HL-60 (cell line): ENCODE results near the gene PRKAG1.

Experiments
- DNase-seq, 2 experiments: peaks; one replicate each; pipeline ENCODE4 v3.0.0-alpha.2; 2010 to 2020; ENCODE audit warnings: low read depth in 1 of 2, low spot score in 1 of 2
- H3K27ac ChIP-seq: fragments of 250-450 bp; sonication (Bioruptor Pico); replicated peaks from 2 replicates; pipeline ENCODE4 v1.5.1; 2020; ENCODE audit warnings: mild to moderate bottlenecking, moderate library complexity
- H3K27me3 ChIP-seq: fragments of 250-450 bp; sonication (Bioruptor Pico); 2 replicates; pipeline ENCODE4 v1.5.1; 2021; ENCODE audit warnings: mild to moderate bottlenecking, moderate library complexity; ENCODE audit not compliant: insufficient read depth, poor library complexity, severe bottlenecking
- H3K4me3 ChIP-seq: replicated peaks from 2 replicates; pipeline ENCODE4 v1.5.1; 2011; ENCODE audit warnings: mild to moderate bottlenecking, control low read depth, low read length; ENCODE audit not compliant: insufficient read depth
- CTCF ChIP-seq: IDR thresholded peaks from one replicate; pipeline ENCODE4 v1.5.1; 2011; ENCODE audit warnings: low read length, control low read depth, inconsistent platforms; ENCODE audit not compliant: insufficient read depth
- GABPA ChIP-seq: IDR thresholded peaks from 2 replicates; pipeline ENCODE4 v1.6.1; 2012; ENCODE audit warnings: low read depth
- POLR2AphosphoS5 ChIP-seq: IDR thresholded peaks from 2 replicates; pipeline ENCODE4 v1.6.1; 2012; ENCODE audit warnings: low read depth
- REST ChIP-seq: IDR thresholded peaks from 2 replicates; pipeline ENCODE4 v1.6.1; 2012; ENCODE audit warnings: low read depth; ENCODE audit not compliant: insufficient replicate concordance
- SPI1 ChIP-seq: IDR thresholded peaks from 2 replicates; pipeline ENCODE4 v1.6.1; 2012; ENCODE audit warnings: low read depth, mild to moderate bottlenecking, borderline replicate concordance

Gene PRKAG1

GRCh38 chr12:49059045-49059298, 40.4 kb upstream of the PRKAG1 start:
- peak overlapping the region; percentile 71 for H3K4me3 ChIP-seq
- DNase-seq: no peak
- TF ChIP-seq POLR2AphosphoS5 (no peak), CTCF (no peak), SPI1 (no peak), GABPA (no peak), REST (no peak)
- no peaks in the 10 kb centered on the region for H3K27me3 ChIP-seq
- H3K27ac ChIP-seq: peak overlapping the region; percentile 100

GRCh38 chr12:49058366-49059044, 39.9 kb upstream of the PRKAG1 start:
- TF ChIP-seq GABPA: no peak
- TF ChIP-seq SPI1: no peak
- TF ChIP-seq CTCF: no peak
- no peak for TF ChIP-seq POLR2AphosphoS5
- TF ChIP-seq REST: no peak
- Histone ChIP-seq H3K27ac (peak overlapping the region; percentile 100), H3K27me3 (no peaks in the 10 kb centered on the region), H3K4me3 (peak overlapping the region; percentile 71)
- peak in 1 of 2 experiments; percentile 21 for DNase-seq

- DNase-seq: peak in 1 of 2 experiments; percentile 47
- no peak for TF ChIP-seq CTCF
- no peak for TF ChIP-seq POLR2AphosphoS5
- Histone ChIP-seq H3K27me3 (no peaks in the 10 kb centered on the region), H3K27ac (peak overlapping the region; percentile 100), H3K4me3 (peak overlapping the region; percentile 71)
These were observed 39.3 kb upstream of the PRKAG1 start for GRCh38 chr12:49057888-49058287.
